ENCODE measurements around the gene RTP3. TPM values are rescaled to one million over a fixed set of nuclear protein-coding genes. Genes with fewer than 3 reads are reported as not detected.

The RTP3 gene
- total RNA-seq, 3 donors from 2014 or later (not counting 1 experiment from before 2014, with no cell fraction given): not detected

- intact Hi-C loops (cut with micrococcal nuclease): no loop called here
- no peaks in the 10 kb centered on the region for H3K27me3 ChIP-seq (ENCODE audit: control insufficient read depth, insufficient read depth, low read length)
- no peaks in the 10 kb centered on the region for H3K9me3 ChIP-seq (ENCODE audit: control insufficient read depth, insufficient read depth, low read length)
- H3K4me3 ChIP-seq (ENCODE audit: low read length): no peak overlapping the region
- Mint-ChIP-seq H3K9me3 (no peaks in the 10 kb centered on the region), H3K27me3 (ENCODE audit: low read depth in 2 of 2) (peaks cover 0 to 8% of the 10 kb centered on the region in 2 donors), H3K36me3 (no peaks in the 10 kb centered on the region), H3K4me3 (no peak overlapping the region), H3K27ac (no peak overlapping the region), H3K4me1 (peaks cover 8 to 10% of the 10 kb centered on the region in 2 donors)
- ATAC-seq: no peak
- H3K36me3 ChIP-seq (ENCODE audit: control insufficient read depth, insufficient read depth, low read length): no peaks in the 10 kb centered on the region
- TF ChIP-seq CTCF (IDR thresholded peaks at IDR 0.05): no peak
- DNase-seq: no peak
- WGBS (ENCODE audit: insufficient coverage): 90% methylated on average over 9 of the region's 10 CpGs
- no peak overlapping the region for H3K27ac ChIP-seq (ENCODE audit: low read length)
- H3K4me1 ChIP-seq (ENCODE audit: control insufficient read depth, insufficient read depth, low read length): peaks cover 10% of the 10 kb centered on the region
Observed at GRCh38 chr3:46484911-46485778, 12.6 kb upstream of the RTP3 start.

DNA sequence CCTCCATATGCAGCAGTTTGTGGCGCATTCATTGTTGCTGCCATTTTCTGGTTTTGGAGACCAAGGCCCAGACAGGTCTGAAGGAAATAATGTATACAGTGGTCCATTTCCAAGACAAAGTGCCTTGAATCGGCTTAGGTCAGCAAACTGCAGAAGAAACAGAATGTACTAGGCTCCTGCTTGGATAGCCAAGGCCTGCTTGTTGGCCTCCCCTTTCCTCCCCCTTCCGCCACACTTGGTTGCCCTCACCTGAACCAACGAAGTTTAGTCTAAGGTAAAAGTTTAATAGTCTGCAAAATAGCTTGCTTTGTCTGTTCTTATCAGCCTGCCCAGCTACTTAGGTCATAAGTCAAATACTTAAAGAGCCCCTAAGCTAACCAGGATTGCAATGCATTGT, 12.0 kb upstream of the RTP3 start:
- intact Hi-C loops (cut with micrococcal nuclease): no loop called here
- WGBS (ENCODE audit: insufficient coverage): 88% methylated on average over 2 of the region's 4 CpGs
- Histone ChIP-seq H3K9me3 (ENCODE audit: control insufficient read depth, insufficient read depth, low read length) (no peaks in the 10 kb centered on the region), H3K27me3 (ENCODE audit: control insufficient read depth, insufficient read depth, low read length) (no peaks in the 10 kb centered on the region), H3K36me3 (ENCODE audit: control insufficient read depth, insufficient read depth, low read length) (no peaks in the 10 kb centered on the region), H3K27ac (ENCODE audit: low read length) (no peak overlapping the region), H3K4me3 (ENCODE audit: low read length) (no peak overlapping the region), H3K4me1 (ENCODE audit: control insufficient read depth, insufficient read depth, low read length) (peaks cover 10% of the 10 kb centered on the region)
- ATAC-seq (no peak), DNase-seq (no peak)
- Mint-ChIP-seq H3K27ac (no peak overlapping the region), H3K4me3 (no peak overlapping the region), H3K4me1 (peaks cover 8 to 10% of the 10 kb centered on the region in 2 donors), H3K36me3 (no peaks in the 10 kb centered on the region), H3K27me3 (ENCODE audit: low read depth in 2 of 2) (peaks cover 0 to 8% of the 10 kb centered on the region in 2 donors), H3K9me3 (no peaks in the 10 kb centered on the region)
- TF ChIP-seq CTCF (IDR thresholded peaks at IDR 0.05): no peak

DNA sequence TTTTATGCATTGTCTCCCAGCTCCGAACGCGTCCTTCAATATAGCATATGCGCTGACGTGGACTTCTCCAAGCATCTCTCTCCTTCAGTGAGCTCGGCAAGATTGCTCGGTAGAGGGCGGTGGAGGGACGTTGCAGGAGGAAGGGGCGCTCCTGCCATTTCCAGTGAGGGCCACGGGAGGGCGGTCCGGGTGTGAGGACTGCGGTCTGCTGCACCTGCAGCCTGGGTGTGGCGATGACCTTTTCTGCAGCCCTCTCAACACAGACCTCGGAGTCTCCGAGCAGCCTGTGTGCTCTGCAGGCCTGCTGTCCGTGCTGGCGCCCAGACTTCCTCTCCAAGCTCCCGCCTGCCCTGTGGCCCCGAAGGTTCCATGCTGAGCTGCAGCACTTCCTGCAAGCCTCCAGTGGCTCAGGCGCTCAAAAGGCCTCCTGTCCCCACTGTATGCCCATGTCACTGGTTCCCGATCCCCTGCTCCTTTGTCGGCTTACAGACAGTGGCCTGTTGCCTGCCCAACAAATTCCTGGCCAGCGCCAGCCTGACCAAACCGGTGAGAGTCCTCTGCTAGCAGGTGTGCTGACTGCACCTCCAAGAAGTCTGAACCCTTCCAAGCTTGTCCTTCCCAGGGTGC, 8.9 kb upstream of the RTP3 start:
- peak; percentile 98 to 100 (median 100) for ATAC-seq
- Mint-ChIP-seq H3K36me3 (no peaks in the 10 kb centered on the region), H3K4me1 (peaks cover 8 to 10% of the 10 kb centered on the region in 2 donors), H3K27ac (no peak overlapping the region), H3K4me3 (peak overlapping the region; percentile 17), H3K27me3 (ENCODE audit: low read depth in 2 of 2) (peaks cover 0 to 5% of the 10 kb centered on the region in 2 donors), H3K9me3 (no peaks in the 10 kb centered on the region)
- no peak overlapping the region for H3K27ac ChIP-seq (ENCODE audit: low read length)
- peaks cover 13% of the 10 kb centered on the region for H3K4me1 ChIP-seq (ENCODE audit: control insufficient read depth, insufficient read depth, low read length)
- H3K9me3 ChIP-seq (ENCODE audit: control insufficient read depth, insufficient read depth, low read length): no peaks in the 10 kb centered on the region
- peak; percentile 81 to 95 for DNase-seq
- intact Hi-C loops (cut with micrococcal nuclease): loop anchor here (1.0 to 2.0 kb wide), 3 partner anchors 50 to 141 kb away; no protein-coding TSS in a partner anchor
- no peaks in the 10 kb centered on the region for H3K36me3 ChIP-seq (ENCODE audit: control insufficient read depth, insufficient read depth, low read length)
- WGBS (ENCODE audit: insufficient coverage): 12% methylated on average over 26 of the region's 26 CpGs
- TF ChIP-seq CTCF (IDR thresholded peaks at IDR 0.05): peak; percentile 99
- no peaks in the 10 kb centered on the region for H3K27me3 ChIP-seq (ENCODE audit: control insufficient read depth, insufficient read depth, low read length)
- peak overlapping the region; percentile 2 for H3K4me3 ChIP-seq (ENCODE audit: low read length)
